H9 (cell line): ENCODE data around the gene MRLN. TPM values are rescaled to one million over a fixed set of nuclear protein-coding genes. Genes with fewer than 3 reads are reported as not detected.
"Not testable (repeated sequence)": the region's sequence is repeated elsewhere in the genome, so short reads cannot be mapped to it uniquely, and the experiment has no call there.

Experiments used
- DNase-seq: peaks from one replicate; pipeline ENCODE4 v3.0.0-alpha.2; 2017
- H2AFZ ChIP-seq: one replicate; pipeline ENCODE4 v1.6.1; 2013; ENCODE audit warnings: mild to moderate bottlenecking, low read length, control low read depth, moderate library complexity
- H2AK5ac ChIP-seq: 2 replicates; pipeline ENCODE4 v1.6.1; 2013; ENCODE audit warnings: low read length, control low read depth, mixed read lengths; ENCODE audit not compliant: insufficient read length
- H2BK120ac ChIP-seq: one replicate; pipeline ENCODE4 v1.6.1; 2013; ENCODE audit warnings: low read depth, mild to moderate bottlenecking, low read length, control low read depth, inconsistent platforms; ENCODE audit not compliant: poor library complexity, severe bottlenecking
- H2BK12ac ChIP-seq: 2 replicates; pipeline ENCODE4 v1.6.1; 2013; ENCODE audit warnings: low read length, control low read depth, mixed read lengths, low read depth; ENCODE audit not compliant: insufficient read length
- H2BK15ac ChIP-seq: 2 replicates; pipeline ENCODE4 v1.6.1; 2013; ENCODE audit warnings: low read depth, low read length, control low read depth
- H2BK20ac ChIP-seq: one replicate; pipeline ENCODE4 v1.6.1; 2013; ENCODE audit warnings: low read depth, mild to moderate bottlenecking, low read length, control low read depth, inconsistent platforms; ENCODE audit not compliant: poor library complexity, severe bottlenecking
- H2BK5ac ChIP-seq: 2 replicates; pipeline ENCODE4 v1.6.1; 2013; ENCODE audit warnings: low read length, control low read depth, mixed read lengths; ENCODE audit not compliant: insufficient read length
- H3K14ac ChIP-seq: 2 replicates; pipeline ENCODE4 v1.6.1; 2013; ENCODE audit warnings: low read length, control low read depth; ENCODE audit not compliant: insufficient read depth
- H3K18ac ChIP-seq: 2 replicates; pipeline ENCODE4 v1.6.1; 2013; ENCODE audit warnings: low read depth, mild to moderate bottlenecking, mixed read lengths, low read length, control low read depth; ENCODE audit not compliant: insufficient read length
- H3K23ac ChIP-seq: 2 replicates; pipeline ENCODE4 v1.6.1; 2013; ENCODE audit warnings: low read length, control low read depth, mixed read lengths, low read depth; ENCODE audit not compliant: insufficient read length
- H3K23me2 ChIP-seq: 2 replicates; pipeline ENCODE4 v1.6.1; 2013; ENCODE audit warnings: low read depth, mild to moderate bottlenecking, mixed read lengths, low read length, control low read depth; ENCODE audit not compliant: insufficient read length, poor library complexity, severe bottlenecking
- H3K27ac ChIP-seq: 2 replicates; pipeline ENCODE4 v1.5.1; 2013; ENCODE audit warnings: low read length, control low read depth, mixed read lengths, low read depth; ENCODE audit not compliant: insufficient read length
- H3K27me3 ChIP-seq: 2 replicates; pipeline ENCODE4 v1.6.1; 2013; ENCODE audit warnings: low read length, control low read depth, inconsistent platforms; ENCODE audit not compliant: insufficient read depth
- H3K4ac ChIP-seq: 2 replicates; pipeline ENCODE4 v1.6.1; 2013; ENCODE audit warnings: low read depth, mild to moderate bottlenecking, control low read depth, inconsistent platforms, low read length, moderate library complexity
- H3K4me1 ChIP-seq: 2 replicates; pipeline ENCODE4 v1.6.1; 2013; ENCODE audit warnings: low read length, control low read depth, inconsistent platforms; ENCODE audit not compliant: insufficient read depth
- H3K4me2 ChIP-seq: 2 replicates; pipeline ENCODE4 v1.6.1; 2013; ENCODE audit warnings: low read length, control low read depth, mixed read lengths; ENCODE audit not compliant: insufficient read length, insufficient read depth
- H3K56ac ChIP-seq: 2 replicates; pipeline ENCODE4 v1.6.1; 2013; ENCODE audit warnings: low read depth, mild to moderate bottlenecking, mixed read lengths, low read length, control low read depth; ENCODE audit not compliant: insufficient read length
- H3K79me1 ChIP-seq: 2 replicates; pipeline ENCODE4 v1.6.1; 2013; ENCODE audit warnings: low read depth, mild to moderate bottlenecking, moderate library complexity, low read length, control low read depth, inconsistent platforms; ENCODE audit not compliant: insufficient read depth, poor library complexity, severe bottlenecking
- H3K79me2 ChIP-seq: 2 replicates; pipeline ENCODE4 v1.6.1; 2013; ENCODE audit warnings: low read length, control low read depth, inconsistent platforms; ENCODE audit not compliant: insufficient read depth
- H3K9ac ChIP-seq: 2 replicates; pipeline ENCODE4 v1.6.1; 2013; ENCODE audit warnings: low read length, control low read depth, mixed read lengths; ENCODE audit not compliant: insufficient read length; ENCODE audit errors: extremely low read depth
- H3K9me3 ChIP-seq: one replicate; pipeline ENCODE4 v1.6.1; 2013; ENCODE audit warnings: low read depth, low read length, inconsistent platforms; ENCODE audit not compliant: control insufficient read depth
- H3T11ph ChIP-seq: one replicate; pipeline ENCODE4 v1.6.1; 2013; ENCODE audit warnings: mild to moderate bottlenecking, low read length, control low read depth, inconsistent platforms
- H4K20me1 ChIP-seq: one replicate; pipeline ENCODE4 v1.6.1; 2013; ENCODE audit not compliant: control insufficient read depth, insufficient read length, insufficient read depth
- H4K5ac ChIP-seq: 2 replicates; pipeline ENCODE4 v1.6.1; 2013; ENCODE audit warnings: low read depth, mild to moderate bottlenecking, mixed read lengths, low read length, control low read depth; ENCODE audit not compliant: insufficient read length
- H4K8ac ChIP-seq: replicated peaks from 2 replicates; pipeline ENCODE4 v1.6.1; 2013; ENCODE audit warnings: low read length, control low read depth, mixed read lengths, low read depth; ENCODE audit not compliant: insufficient read length
- H4K91ac ChIP-seq: 2 replicates; pipeline ENCODE4 v1.6.1; 2013; ENCODE audit warnings: low read depth, mild to moderate bottlenecking, moderate library complexity, mixed read lengths, low read length, control low read depth; ENCODE audit not compliant: insufficient read length
- H3K27ac Mint-ChIP-seq, 3 experiments: 2 replicates in 2 of 3; 3 replicates in 1 of 3; pipeline ENCODE4 v1.8.0; 2020 to 2021; ENCODE audit warnings: mixed read lengths in 3 of 3, mild to moderate bottlenecking in 1 of 3, moderate library complexity in 1 of 3
- H3K27me3 Mint-ChIP-seq: 2 replicates; pipeline ENCODE4 v1.8.0; 2021; ENCODE audit warnings: low read depth, mild to moderate bottlenecking, moderate library complexity, mixed read lengths
- H3K36me3 Mint-ChIP-seq, 3 experiments: 2 replicates in 2 of 3; 3 replicates in 1 of 3; pipeline ENCODE4 v1.8.0; 2020 to 2021; ENCODE audit warnings: low read depth in 3 of 3, mixed read lengths in 3 of 3; ENCODE audit not compliant: insufficient read depth in 1 of 3
- H3K4me1 Mint-ChIP-seq, 2 experiments: 2 replicates each; pipeline ENCODE4 v1.8.0; 2020; ENCODE audit warnings: mixed read lengths in 2 of 2
- H3K4me3 Mint-ChIP-seq, 2 experiments: 2 replicates in 1 of 2; 3 replicates in 1 of 2; pipeline ENCODE4 v1.8.0; 2020 to 2021; ENCODE audit warnings: mild to moderate bottlenecking in 2 of 2, mixed read lengths in 2 of 2, moderate library complexity in 1 of 2
- H3K9me3 Mint-ChIP-seq, 2 experiments: 2 replicates in 1 of 2; 3 replicates in 1 of 2; pipeline ENCODE4 v1.8.0; 2020; ENCODE audit warnings: mild to moderate bottlenecking in 2 of 2, mixed read lengths in 2 of 2, moderate library complexity in 1 of 2
- WGBS: extraction: QIAGEN DNeasy Blood & Tissue Kit; methylation state at CpG from one replicate; pipeline ENCODE4 v1.1.7; 2013; ENCODE audit warnings: missing lambda C conversion rate, low lambda C conversion rate, mixed read lengths; ENCODE audit not compliant: insufficient read length; ENCODE audit errors: extremely low coverage; 5-methylcytosine and 5-hydroxymethylcytosine counted together
- total RNA-seq: library from RNA; stranded (reverse); gene quantifications from 2 replicates; pipeline ENCODE4 v1.2.1, GENCODE V29; 2021

The MRLN gene
- total RNA-seq, 1 experiment from 2014 or later: not detected

DNA sequence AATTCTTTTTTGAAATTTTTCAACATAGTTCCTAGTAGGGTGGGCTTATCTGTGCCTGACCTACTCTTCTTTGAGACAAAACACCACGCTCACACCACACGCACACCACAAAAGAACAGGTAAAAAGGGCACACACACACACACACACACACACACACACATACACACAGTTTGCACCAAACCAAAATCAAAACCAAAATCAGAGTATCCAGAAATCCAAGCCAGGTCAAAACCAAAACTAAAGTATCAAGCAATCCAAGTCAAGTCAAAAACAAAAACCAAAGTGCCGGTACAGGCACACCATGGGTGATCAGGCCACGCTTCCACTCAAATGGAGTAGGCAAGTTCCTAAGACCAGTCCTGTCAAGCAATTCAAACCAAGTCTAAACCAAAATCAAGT is 20.4 kb downstream of the MRLN start:
- not testable (repeated sequence) for H3K4me2 ChIP-seq, H3K4me1 Mint-ChIP-seq, H3K9me3 ChIP-seq, H2BK120ac ChIP-seq, H2BK15ac ChIP-seq, H4K5ac ChIP-seq, H2BK5ac ChIP-seq, H3K56ac ChIP-seq, H4K91ac ChIP-seq, H3K27ac ChIP-seq, H3K23me2 ChIP-seq, H3K18ac ChIP-seq, H3K27me3 ChIP-seq, H3K79me1 ChIP-seq, H3K27me3 Mint-ChIP-seq, H2BK12ac ChIP-seq, H3T11ph ChIP-seq, H3K4me1 ChIP-seq, H2AK5ac ChIP-seq, H3K23ac ChIP-seq, H3K4ac ChIP-seq, H4K8ac ChIP-seq, H2AFZ ChIP-seq, H3K4me3 Mint-ChIP-seq, DNase-seq, H2BK20ac ChIP-seq, H4K20me1 ChIP-seq, H3K9me3 Mint-ChIP-seq, H3K79me2 ChIP-seq, H3K14ac ChIP-seq, H3K9ac ChIP-seq
- WGBS: no CpG with 5 or more reads among the region's 4 CpGs
- peak overlapping the region in 1 of 3 experiments; percentile 36; a peak in 1 of 7 replicates for H3K27ac Mint-ChIP-seq
- peaks cover 0 to 12% (median 3%) of the 10 kb centered on the region in 3 experiments; a peak in 2 of 7 replicates for H3K36me3 Mint-ChIP-seq

DNA sequence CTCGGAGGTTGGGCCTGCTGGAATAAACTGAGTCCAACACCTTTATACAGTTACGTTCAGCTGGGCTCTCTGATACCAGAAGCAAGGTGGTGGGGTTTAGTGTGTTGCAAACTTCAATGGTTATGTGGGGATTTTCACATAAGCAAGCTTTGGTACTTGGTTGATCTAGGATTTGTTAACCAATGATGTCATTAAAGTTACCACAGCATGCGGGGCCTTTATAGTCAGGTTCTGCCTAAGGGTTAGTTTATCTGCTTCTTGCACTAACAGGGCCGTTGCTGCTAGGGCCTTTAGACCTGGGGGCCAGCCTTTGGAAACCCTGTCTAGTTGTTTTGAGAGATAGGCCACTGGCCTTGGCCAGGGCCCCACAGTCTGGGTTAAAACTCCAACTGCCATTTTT is 24.1 kb downstream of the MRLN start:
- not testable (repeated sequence) for H3K4me2 ChIP-seq, H3K27ac ChIP-seq, H3K9ac ChIP-seq, H3K79me2 ChIP-seq, H3K23me2 ChIP-seq, H3K56ac ChIP-seq, H3K9me3 ChIP-seq, H2AK5ac ChIP-seq, H2AFZ ChIP-seq, H3K23ac ChIP-seq, H3K27ac Mint-ChIP-seq, H2BK15ac ChIP-seq, H4K8ac ChIP-seq, H3K14ac ChIP-seq, H2BK120ac ChIP-seq, H4K91ac ChIP-seq, H2BK12ac ChIP-seq, H3K9me3 Mint-ChIP-seq, H3K4ac ChIP-seq, H3K18ac ChIP-seq, H3K79me1 ChIP-seq, H2BK5ac ChIP-seq, H3K4me1 Mint-ChIP-seq, H4K5ac ChIP-seq, H3K27me3 Mint-ChIP-seq, DNase-seq, H3K27me3 ChIP-seq, H3K4me1 ChIP-seq, H4K20me1 ChIP-seq, H3K4me3 Mint-ChIP-seq, H2BK20ac ChIP-seq, H3T11ph ChIP-seq
- WGBS: no CpG with 5 or more reads among the region's 4 CpGs
- peaks cover 0 to 12% (median 3%) of the 10 kb centered on the region in 3 experiments; a peak in 2 of 7 replicates for H3K36me3 Mint-ChIP-seq
